ENCODE measurements around the gene SLC17A2.

DNA sequence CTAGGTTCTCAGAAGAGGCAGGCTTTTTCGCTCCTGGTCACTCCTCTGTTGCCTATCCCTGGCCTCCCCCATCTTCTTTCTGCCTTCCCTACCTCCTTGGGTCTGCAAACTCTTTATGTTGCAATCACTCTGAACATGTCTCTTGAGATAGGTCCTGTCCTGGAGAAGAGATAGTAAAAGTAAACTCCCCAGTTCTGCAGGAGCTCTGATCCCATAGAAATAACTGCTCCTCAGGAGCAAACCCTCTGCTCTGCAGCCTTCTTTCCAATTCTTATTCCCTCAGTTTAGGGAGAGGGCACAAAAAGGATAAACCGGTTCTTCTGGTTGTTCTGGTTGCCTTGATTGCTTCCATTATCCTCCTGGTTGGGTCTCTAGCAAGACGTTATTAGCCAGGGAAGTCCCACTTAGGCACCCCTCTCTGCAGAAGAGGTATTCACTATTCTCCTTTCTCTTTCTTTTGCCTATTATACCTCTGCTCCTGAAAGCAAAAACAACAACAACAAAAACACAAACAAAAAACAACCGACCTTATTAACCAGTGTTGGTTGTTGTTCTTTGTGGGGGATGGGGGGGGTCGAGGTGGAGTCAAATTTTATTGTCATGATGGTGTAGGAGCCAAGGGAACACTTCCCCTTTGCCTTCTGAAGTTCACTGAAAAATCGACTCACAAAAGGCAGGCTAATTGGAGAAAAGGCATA lies 33.1 kb upstream of the SLC17A2 start:
- TF ChIP-seq POLR2A (IDR thresholded peaks at IDR 0.05) (no peak), POLR2AphosphoS5 (IDR thresholded peaks at IDR 0.05) (no peak)

All from gastroesophageal sphincter (tissue), 2 donors.